ENCODE data around the gene SF3B1.

Gene SF3B1

DNA sequence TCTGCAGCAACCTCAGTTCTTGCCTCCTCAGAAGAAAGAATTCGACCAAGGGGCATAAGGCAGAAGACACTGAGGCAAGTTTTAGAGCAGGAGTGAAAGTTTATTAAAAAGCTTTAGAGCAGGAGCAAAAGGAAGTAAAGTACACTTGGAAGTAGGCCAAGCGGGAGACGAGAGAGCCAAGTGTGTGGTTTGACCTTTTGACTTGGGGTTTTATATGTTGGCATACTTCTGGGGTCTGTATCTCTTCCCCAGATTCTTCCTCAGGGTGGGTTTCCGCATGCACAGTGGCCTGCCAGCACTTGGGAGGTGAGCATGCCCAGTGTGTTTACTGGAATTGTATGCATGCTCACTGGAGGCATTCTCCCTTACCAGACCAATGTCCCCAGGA, 64.9 kb downstream of the SF3B1 start:
- Histone ChIP-seq H3K27me3 (replicated peaks; ENCODE audit: control insufficient read depth, insufficient read depth, low read length, poor library complexity, severe bottlenecking) (no peaks in the 10 kb centered on the region), H3K27ac (ENCODE audit: insufficient read depth, low read length, poor library complexity, severe bottlenecking) (no peak overlapping the region), H3K4me3 (ENCODE audit: insufficient read depth, low read depth, low read length, poor library complexity, severe bottlenecking) (no peak overlapping the region), H3K36me3 (ENCODE audit: control insufficient read depth, insufficient read depth, low read length) (no peaks in the 10 kb centered on the region), H3K4me1 (ENCODE audit: control insufficient read depth, insufficient read depth, low read length, poor library complexity, severe bottlenecking) (peaks cover 6% of the 10 kb centered on the region), H3K9me3 (ENCODE audit: control insufficient read depth, low read length) (no peaks in the 10 kb centered on the region)
- no peak for DNase-seq

- Histone ChIP-seq H3K4me1 (ENCODE audit: control insufficient read depth, insufficient read depth, low read length, poor library complexity, severe bottlenecking) (peaks cover 6% of the 10 kb centered on the region), H3K4me3 (ENCODE audit: insufficient read depth, low read depth, low read length, poor library complexity, severe bottlenecking) (no peak overlapping the region), H3K36me3 (ENCODE audit: control insufficient read depth, insufficient read depth, low read length) (no peaks in the 10 kb centered on the region), H3K27ac (ENCODE audit: insufficient read depth, low read length, poor library complexity, severe bottlenecking) (no peak overlapping the region), H3K9me3 (ENCODE audit: control insufficient read depth, low read length) (no peaks in the 10 kb centered on the region), H3K27me3 (replicated peaks; ENCODE audit: control insufficient read depth, insufficient read depth, low read length, poor library complexity, severe bottlenecking) (no peaks in the 10 kb centered on the region)
- DNase-seq: no peak
Observed at GRCh38 chr2:197369228-197369932, 65.4 kb downstream of the SF3B1 start.

GRCh38 chr2:197368412-197368811, 66.4 kb downstream of the SF3B1 start:
- Histone ChIP-seq H3K36me3 (ENCODE audit: control insufficient read depth, insufficient read depth, low read length) (no peaks in the 10 kb centered on the region), H3K27me3 (replicated peaks; ENCODE audit: control insufficient read depth, insufficient read depth, low read length, poor library complexity, severe bottlenecking) (no peaks in the 10 kb centered on the region), H3K9me3 (ENCODE audit: control insufficient read depth, low read length) (no peaks in the 10 kb centered on the region), H3K27ac (ENCODE audit: insufficient read depth, low read length, poor library complexity, severe bottlenecking) (no peak overlapping the region), H3K4me1 (ENCODE audit: control insufficient read depth, insufficient read depth, low read length, poor library complexity, severe bottlenecking) (peaks cover 6% of the 10 kb centered on the region), H3K4me3 (ENCODE audit: insufficient read depth, low read depth, low read length, poor library complexity, severe bottlenecking) (no peak overlapping the region)
- no peak for DNase-seq

DNA sequence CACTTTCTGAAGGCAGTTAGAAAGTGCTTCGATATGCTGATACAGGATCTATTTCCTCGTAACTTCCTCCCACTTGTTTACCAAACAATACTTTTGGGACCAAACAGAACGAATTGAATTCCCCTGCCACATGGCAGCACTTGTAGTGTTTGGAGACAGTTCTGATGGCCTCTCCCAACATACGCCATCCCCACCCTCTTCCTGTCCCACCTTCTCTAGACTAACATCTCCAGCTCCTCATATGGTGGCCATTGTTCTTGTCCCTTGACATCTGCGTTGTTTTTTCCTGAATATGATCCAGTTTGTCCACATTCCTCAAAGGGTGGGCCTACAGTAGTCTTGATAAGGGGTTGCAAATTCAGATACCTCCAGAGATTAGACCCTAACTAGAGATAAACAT, 70.8 kb downstream of the SF3B1 start:
- Histone ChIP-seq H3K27me3 (replicated peaks; ENCODE audit: control insufficient read depth, insufficient read depth, low read length, poor library complexity, severe bottlenecking) (no peaks in the 10 kb centered on the region), H3K4me3 (ENCODE audit: insufficient read depth, low read depth, low read length, poor library complexity, severe bottlenecking) (no peak overlapping the region), H3K27ac (ENCODE audit: insufficient read depth, low read length, poor library complexity, severe bottlenecking) (no peak overlapping the region), H3K9me3 (ENCODE audit: control insufficient read depth, low read length) (no peaks in the 10 kb centered on the region), H3K36me3 (ENCODE audit: control insufficient read depth, insufficient read depth, low read length) (no peaks in the 10 kb centered on the region), H3K4me1 (ENCODE audit: control insufficient read depth, insufficient read depth, low read length, poor library complexity, severe bottlenecking) (peaks cover under 1% of the 10 kb centered on the region)
- no peak for DNase-seq

- H3K4me1 ChIP-seq (ENCODE audit: control insufficient read depth, insufficient read depth, low read length, poor library complexity, severe bottlenecking): peaks cover 3% of the 10 kb centered on the region
- no peaks in the 10 kb centered on the region for H3K9me3 ChIP-seq (ENCODE audit: control insufficient read depth, low read length)
- H3K4me3 ChIP-seq (ENCODE audit: insufficient read depth, low read depth, low read length, poor library complexity, severe bottlenecking): no peak overlapping the region
- H3K27me3 ChIP-seq (replicated peaks; ENCODE audit: control insufficient read depth, insufficient read depth, low read length, poor library complexity, severe bottlenecking): no peaks in the 10 kb centered on the region
- H3K27ac ChIP-seq (ENCODE audit: insufficient read depth, low read length, poor library complexity, severe bottlenecking): no peak overlapping the region
- no peak for DNase-seq
- H3K36me3 ChIP-seq (ENCODE audit: control insufficient read depth, insufficient read depth, low read length): no peaks in the 10 kb centered on the region
Observed at GRCh38 chr2:197360744-197361156, 74.1 kb downstream of the SF3B1 start.

DNA sequence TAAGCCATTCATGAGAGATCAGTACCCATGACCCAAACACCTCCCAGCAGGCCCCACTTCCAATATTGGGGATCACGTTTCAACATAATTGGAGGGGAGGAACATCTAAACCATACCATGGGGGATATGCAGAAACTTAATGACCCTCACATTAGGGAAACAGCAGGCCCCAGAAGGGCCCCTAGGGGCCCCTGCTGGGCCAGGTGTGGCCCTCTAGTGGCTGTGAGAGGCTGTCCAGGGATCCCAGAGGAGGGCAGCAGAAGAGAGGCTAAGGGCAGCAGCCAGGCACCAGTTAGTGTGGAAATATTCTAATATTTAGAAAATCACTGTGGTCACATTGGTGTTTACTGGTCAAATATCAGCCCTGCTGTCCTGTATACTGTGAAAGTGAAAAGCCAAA, 75.0 kb downstream of the SF3B1 start:
- H3K9me3 ChIP-seq (ENCODE audit: control insufficient read depth, low read length): no peaks in the 10 kb centered on the region
- H3K4me1 ChIP-seq (ENCODE audit: control insufficient read depth, insufficient read depth, low read length, poor library complexity, severe bottlenecking): peaks cover 3% of the 10 kb centered on the region
- H3K27ac ChIP-seq (ENCODE audit: insufficient read depth, low read length, poor library complexity, severe bottlenecking): no peak overlapping the region
- H3K27me3 ChIP-seq (replicated peaks; ENCODE audit: control insufficient read depth, insufficient read depth, low read length, poor library complexity, severe bottlenecking): no peaks in the 10 kb centered on the region
- no peaks in the 10 kb centered on the region for H3K36me3 ChIP-seq (ENCODE audit: control insufficient read depth, insufficient read depth, low read length)
- no peak overlapping the region for H3K4me3 ChIP-seq (ENCODE audit: insufficient read depth, low read depth, low read length, poor library complexity, severe bottlenecking)
- DNase-seq: no peak

DNA sequence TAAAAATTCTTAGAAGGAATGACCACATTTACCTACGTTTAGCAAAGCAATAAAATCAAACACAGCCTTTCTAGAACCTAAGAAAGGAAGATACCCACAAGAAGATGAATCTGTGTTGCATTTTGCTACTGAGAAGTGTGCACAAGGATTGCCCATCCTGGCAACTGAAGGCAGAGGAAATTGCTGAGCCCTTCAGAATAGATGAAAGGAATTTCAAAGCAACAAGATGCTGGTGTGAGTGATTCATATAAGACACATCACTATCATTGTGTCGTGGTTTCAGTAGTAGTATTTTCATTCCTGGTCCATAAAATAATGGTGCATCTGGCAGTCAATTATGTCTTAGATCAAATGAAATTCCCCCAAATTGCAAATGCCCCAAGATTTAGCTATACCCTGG, 75.9 kb downstream of the SF3B1 start:
- no peaks in the 10 kb centered on the region for H3K9me3 ChIP-seq (ENCODE audit: control insufficient read depth, low read length)
- peaks cover 3% of the 10 kb centered on the region for H3K4me1 ChIP-seq (ENCODE audit: control insufficient read depth, insufficient read depth, low read length, poor library complexity, severe bottlenecking)
- no peak overlapping the region for H3K4me3 ChIP-seq (ENCODE audit: insufficient read depth, low read depth, low read length, poor library complexity, severe bottlenecking)
- H3K27ac ChIP-seq (ENCODE audit: insufficient read depth, low read length, poor library complexity, severe bottlenecking): no peak overlapping the region
- DNase-seq: no peak
- no peaks in the 10 kb centered on the region for H3K27me3 ChIP-seq (replicated peaks; ENCODE audit: control insufficient read depth, insufficient read depth, low read length, poor library complexity, severe bottlenecking)
- H3K36me3 ChIP-seq (ENCODE audit: control insufficient read depth, insufficient read depth, low read length): no peaks in the 10 kb centered on the region

DNA sequence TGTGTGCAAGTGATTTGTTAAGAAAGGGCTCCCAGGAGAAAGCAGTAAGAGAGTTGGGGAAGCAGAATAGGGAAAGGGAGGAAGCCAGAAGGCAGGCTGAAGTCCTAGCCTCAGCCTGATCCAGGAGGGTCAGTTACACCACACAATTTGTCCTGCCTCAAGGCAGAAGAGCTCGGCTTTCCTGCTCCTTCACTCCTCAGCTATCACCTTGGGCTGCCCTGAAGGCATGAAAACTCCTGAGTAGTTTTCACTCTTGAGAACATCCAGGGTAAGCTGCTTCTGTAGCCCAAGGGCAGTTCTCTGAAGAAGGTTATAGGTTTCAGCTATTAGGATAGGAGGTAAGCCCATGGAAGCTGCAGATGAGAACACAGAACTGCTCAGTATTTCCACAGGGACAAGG, 76.8 kb downstream of the SF3B1 start:
- Histone ChIP-seq H3K4me1 (ENCODE audit: control insufficient read depth, insufficient read depth, low read length, poor library complexity, severe bottlenecking) (peaks cover 3% of the 10 kb centered on the region), H3K4me3 (ENCODE audit: insufficient read depth, low read depth, low read length, poor library complexity, severe bottlenecking) (no peak overlapping the region), H3K36me3 (ENCODE audit: control insufficient read depth, insufficient read depth, low read length) (no peaks in the 10 kb centered on the region), H3K27me3 (replicated peaks; ENCODE audit: control insufficient read depth, insufficient read depth, low read length, poor library complexity, severe bottlenecking) (no peaks in the 10 kb centered on the region), H3K27ac (ENCODE audit: insufficient read depth, low read length, poor library complexity, severe bottlenecking) (no peak overlapping the region), H3K9me3 (ENCODE audit: control insufficient read depth, low read length) (no peaks in the 10 kb centered on the region)
- DNase-seq: no peak

DNA sequence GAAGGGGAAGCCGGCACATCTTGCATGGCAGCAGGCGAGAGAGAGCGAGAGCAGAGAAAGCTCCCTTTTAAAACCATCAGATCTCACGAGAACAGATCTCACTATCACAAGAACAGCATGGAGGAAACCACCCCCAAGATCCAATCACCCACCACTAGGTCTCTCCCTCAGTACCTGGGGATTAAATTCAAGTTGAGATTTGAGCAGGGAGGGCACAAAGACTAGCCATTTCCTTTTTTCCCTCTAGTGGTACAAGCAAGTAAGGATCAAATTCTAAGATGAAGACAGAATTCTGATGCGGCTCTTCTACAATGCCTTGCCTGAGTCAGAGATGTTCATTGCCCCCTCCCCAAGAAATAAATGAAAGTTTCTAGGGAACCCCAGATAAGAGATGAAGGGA, 78.7 kb downstream of the SF3B1 start:
- no peaks in the 10 kb centered on the region for H3K27me3 ChIP-seq (replicated peaks; ENCODE audit: control insufficient read depth, insufficient read depth, low read length, poor library complexity, severe bottlenecking)
- H3K27ac ChIP-seq (ENCODE audit: insufficient read depth, low read length, poor library complexity, severe bottlenecking): no peak overlapping the region
- H3K9me3 ChIP-seq (ENCODE audit: control insufficient read depth, low read length): no peaks in the 10 kb centered on the region
- DNase-seq: no peak
- no peak overlapping the region for H3K4me3 ChIP-seq (ENCODE audit: insufficient read depth, low read depth, low read length, poor library complexity, severe bottlenecking)
- peaks cover 3% of the 10 kb centered on the region for H3K4me1 ChIP-seq (ENCODE audit: control insufficient read depth, insufficient read depth, low read length, poor library complexity, severe bottlenecking)
- no peaks in the 10 kb centered on the region for H3K36me3 ChIP-seq (ENCODE audit: control insufficient read depth, insufficient read depth, low read length)

- H3K9me3 ChIP-seq (ENCODE audit: control insufficient read depth, low read length): no peaks in the 10 kb centered on the region
- H3K36me3 ChIP-seq (ENCODE audit: control insufficient read depth, insufficient read depth, low read length): no peaks in the 10 kb centered on the region
- peaks cover 3% of the 10 kb centered on the region for H3K4me1 ChIP-seq (ENCODE audit: control insufficient read depth, insufficient read depth, low read length, poor library complexity, severe bottlenecking)
- no peaks in the 10 kb centered on the region for H3K27me3 ChIP-seq (replicated peaks; ENCODE audit: control insufficient read depth, insufficient read depth, low read length, poor library complexity, severe bottlenecking)
- H3K27ac ChIP-seq (ENCODE audit: insufficient read depth, low read length, poor library complexity, severe bottlenecking): no peak overlapping the region
- no peak for DNase-seq
- no peak overlapping the region for H3K4me3 ChIP-seq (ENCODE audit: insufficient read depth, low read depth, low read length, poor library complexity, severe bottlenecking)
Observed at GRCh38 chr2:197354169-197354558, 80.7 kb downstream of the SF3B1 start.

Data from effector memory CD4-positive, alpha-beta T cell (primary cell).